HG03521 (cell line): Measurements from ENCODE around the gene CCDC91.
A peak's percentile ranks its signal among the peaks of the same experiment; 100 is the strongest.
"Not testable (repeated sequence)": the region's sequence is repeated elsewhere in the genome, so short reads cannot be mapped to it uniquely, and the experiment has no call there.

Experiments used
- ATAC-seq: cut with Tn5 transposase; IDR thresholded peaks from one replicate; pipeline ENCODE4 v1.9.1; 2021; ENCODE audit warnings: mild to moderate bottlenecking, moderate library complexity; ENCODE audit not compliant: unreplicated experiment

CCDC91 gene

GRCh38 chr12:28443337-28443736 lies 253.1 kb downstream of the CCDC91 start:
- no peak for ATAC-seq

- ATAC-seq, result no peak
Observed at GRCh38 chr12:28446031-28446430, 255.8 kb downstream of the CCDC91 start.

- ATAC-seq, result no peak
Observed at GRCh38 chr12:28453686-28454085, 263.4 kb downstream of the CCDC91 start.

GRCh38 chr12:28456934-28457710 lies 266.9 kb downstream of the CCDC91 start:
- ATAC-seq, result no peak

GRCh38 chr12:28457785-28458184 lies 267.5 kb downstream of the CCDC91 start:
- no peak for ATAC-seq

GRCh38 chr12:28459481-28459880 lies 269.2 kb downstream of the CCDC91 start:
- ATAC-seq, result no peak

- peak; percentile 59 for ATAC-seq
Observed at GRCh38 chr12:28460420-28461130, 270.3 kb downstream of the CCDC91 start.

GRCh38 chr12:28463396-28463795 lies 273.1 kb downstream of the CCDC91 start:
- ATAC-seq, result no peak

GRCh38 chr12:28471762-28472161 lies 281.5 kb downstream of the CCDC91 start:
- ATAC-seq, result not testable (repeated sequence)

GRCh38 chr12:28476206-28476605 lies 285.9 kb downstream of the CCDC91 start:
- not testable (repeated sequence) for ATAC-seq

GRCh38 chr12:28479097-28479496 lies 288.8 kb downstream of the CCDC91 start:
- ATAC-seq, result not testable (repeated sequence)

- no peak for ATAC-seq
Observed at GRCh38 chr12:28479683-28480082, 289.4 kb downstream of the CCDC91 start.

- no peak for ATAC-seq
Observed at GRCh38 chr12:28484156-28484555, 293.9 kb downstream of the CCDC91 start.

- ATAC-seq, result no peak
Observed at GRCh38 chr12:28486521-28486920, 296.3 kb downstream of the CCDC91 start.

GRCh38 chr12:28489246-28489645 lies 299.0 kb downstream of the CCDC91 start:
- ATAC-seq, result no peak

GRCh38 chr12:28497889-28498411 lies 307.7 kb downstream of the CCDC91 start:
- ATAC-seq, result peak; percentile 92

GRCh38 chr12:28498850-28499249 lies 308.6 kb downstream of the CCDC91 start:
- ATAC-seq, result no peak

GRCh38 chr12:28500373-28501024 lies 310.2 kb downstream of the CCDC91 start:
- ATAC-seq, result no peak

GRCh38 chr12:28506271-28506670 lies 316.0 kb downstream of the CCDC91 start:
- ATAC-seq, result no peak

GRCh38 chr12:28507033-28507432 lies 316.8 kb downstream of the CCDC91 start:
- no peak for ATAC-seq

GRCh38 chr12:28507867-28508266 lies 317.6 kb downstream of the CCDC91 start:
- no peak for ATAC-seq
